HEK293 (cell line): ENCODE results near the gene GOLGA3.
"Not testable (repeated sequence)": the region's sequence is repeated elsewhere in the genome, so short reads cannot be mapped to it uniquely, and the experiment has no call there.

Experiments used
- CTCF ChIA-PET: fragments of 350-600 bp; formaldehyde crosslinking; extraction: SDS; loops from one replicate; lab custom pipeline; 2021; ENCODE audit warnings: antibody characterized with exemption; lab: Yijun Ruan, JAX
- POLR2A ChIA-PET: fragments of 300-600 bp; formaldehyde crosslinking; extraction: SDS; loops from one replicate; lab custom pipeline; 2020; ENCODE audit warnings: antibody characterized with exemption, inconsistent platforms; lab: Yijun Ruan, JAX
- H3K27ac ChIP-seq: fragments of 200-500 bp; sonication (Bioruptor generic); 2 replicates; pipeline ENCODE4 v1.5.1; 2014; ENCODE audit warnings: low read depth, low read length, control low read depth, inconsistent platforms; ENCODE audit errors: extremely low read depth
- H3K36me3 ChIP-seq, 2 experiments: fragments of 200-500 bp in 1 of 2; sonication (Bioruptor generic) in 1 of 2; 1 replicate in 1 of 2; 2 replicates in 1 of 2; pipeline ENCODE4 v1.5.1; 2014 to 2017; ENCODE audit warnings: inconsistent platforms in 2 of 2, low read length in 2 of 2; ENCODE audit not compliant: control insufficient read depth in 2 of 2, insufficient read depth in 1 of 2
- H3K4me1 ChIP-seq: fragments of 200-500 bp; sonication (Bioruptor generic); 2 replicates; pipeline ENCODE4 v1.5.1; 2014; ENCODE audit warnings: mild to moderate bottlenecking, low read length, inconsistent platforms; ENCODE audit not compliant: control insufficient read depth, insufficient read depth
- H3K4me3 ChIP-seq: 2 replicates; pipeline ENCODE4 v1.5.1; 2011; ENCODE audit warnings: low read depth, mild to moderate bottlenecking, control low read depth, low read length, moderate library complexity
- H3K9me3 ChIP-seq: fragments of 200-500 bp; sonication (Bioruptor generic); 2 replicates; pipeline ENCODE4 v1.5.1; 2014; ENCODE audit warnings: low read depth, low read length, inconsistent platforms; ENCODE audit not compliant: control insufficient read depth, insufficient read depth
- CTCF ChIP-seq: fragments of 450-650 bp; formaldehyde crosslinking; IDR thresholded peaks from 2 replicates; pipeline ENCODE4 v1.5.1; 2016; ENCODE audit warnings: missing biosample characterization, missing genetic modification characterization
- EGR2 ChIP-seq: fragments of 450-650 bp; formaldehyde crosslinking; IDR thresholded peaks from 2 replicates; pipeline ENCODE4 v1.5.1; 2016; ENCODE audit warnings: low read depth, missing biosample characterization, missing genetic modification characterization
- HOXD13 ChIP-seq: sonication (generic); formaldehyde crosslinking; IDR thresholded peaks from 2 replicates; pipeline ENCODE4 v1.8.0; 2022; ENCODE audit warnings: missing genetic modification reagents, borderline replicate concordance
- KLF1 ChIP-seq: fragments of 450-650 bp; formaldehyde crosslinking; IDR thresholded peaks from 2 replicates; pipeline ENCODE4 v1.5.1; 2016; ENCODE audit warnings: missing biosample characterization, missing genetic modification characterization
- OVOL3 ChIP-seq: fragments of 450-650 bp; formaldehyde crosslinking; IDR thresholded peaks from 2 replicates; pipeline ENCODE4 v1.5.1; 2016; ENCODE audit warnings: missing biosample characterization, missing genetic modification characterization
- ZFHX2 ChIP-seq: fragments of 450-650 bp; formaldehyde crosslinking; conservative IDR thresholded peaks from 2 replicates; pipeline ENCODE4 v1.5.1; 2016; ENCODE audit warnings: missing biosample characterization, missing genetic modification characterization
- ZNF10 ChIP-seq: fragments of 450-650 bp; formaldehyde crosslinking; IDR thresholded peaks from 2 replicates; pipeline ENCODE4 v1.5.1; 2017; ENCODE audit warnings: missing biosample characterization, missing genetic modification characterization
- ZNF148 ChIP-seq: fragments of 450-650 bp; formaldehyde crosslinking; IDR thresholded peaks from 2 replicates; pipeline ENCODE4 v1.5.0; 2017; ENCODE audit warnings: missing biosample characterization, missing genetic modification characterization, borderline replicate concordance
- ZNF155 ChIP-seq: fragments of 450-650 bp; formaldehyde crosslinking; IDR thresholded peaks from 2 replicates; pipeline ENCODE4 v1.5.1; 2016; ENCODE audit warnings: missing biosample characterization, missing genetic modification characterization
- ZNF18 ChIP-seq: fragments of 450-650 bp; formaldehyde crosslinking; IDR thresholded peaks from 2 replicates; pipeline ENCODE4 v1.5.1; 2016; ENCODE audit warnings: missing biosample characterization, missing genetic modification characterization
- ZNF311 ChIP-seq: fragments of 450-650 bp; formaldehyde crosslinking; IDR thresholded peaks from 2 replicates; pipeline ENCODE4 v1.5.1; 2017; ENCODE audit warnings: missing biosample characterization, missing genetic modification characterization, borderline replicate concordance
- ZNF404 ChIP-seq: fragments of 450-650 bp; formaldehyde crosslinking; IDR thresholded peaks from 2 replicates; pipeline ENCODE4 v1.5.1; 2017; ENCODE audit warnings: missing biosample characterization, missing genetic modification characterization
- ZNF423 ChIP-seq: fragments of 450-650 bp; formaldehyde crosslinking; IDR thresholded peaks from 2 replicates; pipeline ENCODE4 v1.5.1; 2016; ENCODE audit warnings: missing biosample characterization, missing genetic modification characterization
- ZNF433 ChIP-seq: fragments of 450-650 bp; formaldehyde crosslinking; IDR thresholded peaks from 2 replicates; pipeline ENCODE4 v1.5.1; 2016; ENCODE audit warnings: missing biosample characterization, missing genetic modification characterization, low read depth
- ZNF48 ChIP-seq: fragments of 450-650 bp; formaldehyde crosslinking; IDR thresholded peaks from 2 replicates; pipeline ENCODE4 v1.5.1; 2016; ENCODE audit warnings: missing biosample characterization, missing genetic modification characterization
- ZNF707 ChIP-seq: fragments of 450-650 bp; formaldehyde crosslinking; IDR thresholded peaks from 2 replicates; pipeline ENCODE4 v1.5.1; 2016; ENCODE audit warnings: missing biosample characterization, missing genetic modification characterization
- ZSCAN23 ChIP-seq: fragments of 450-650 bp; formaldehyde crosslinking; IDR thresholded peaks from 2 replicates; pipeline ENCODE4 v1.5.1; 2016; ENCODE audit warnings: missing biosample characterization, missing genetic modification characterization
- ZSCAN5A ChIP-seq: fragments of 450-650 bp; formaldehyde crosslinking; IDR thresholded peaks from 2 replicates; pipeline ENCODE4 v1.5.1; 2016; ENCODE audit warnings: missing biosample characterization, missing genetic modification characterization

Gene GOLGA3

GRCh38 chr12:132861558-132861957 lies 32.9 kb upstream of the GOLGA3 start:
- peaks cover 14 to 67% of the 10 kb centered on the region in 2 experiments; a peak in 2 of 3 replicates for H3K36me3 ChIP-seq
- TF ChIP-seq ZNF423 (tag by site-specific recombination) (no peak), ZNF148 (no peak), ZSCAN23 (tag by site-specific recombination) (no peak), ZNF10 (no peak), ZNF311 (no peak), ZNF404 (tag by site-specific recombination) (no peak), ZNF18 (no peak), CTCF (tag by site-specific recombination) (no peak)

GRCh38 chr12:132858718-132859266 lies 30.1 kb upstream of the GOLGA3 start:
- no peaks in the 10 kb centered on the region for H3K9me3 ChIP-seq
- peaks cover 21 to 78% of the 10 kb centered on the region in 2 experiments; a peak in 2 of 3 replicates for H3K36me3 ChIP-seq
- no peak overlapping the region for H3K27ac ChIP-seq
- no peak overlapping the region for H3K4me3 ChIP-seq
- ChIA-PET CTCF (interaction anchor here (0.6 kb wide), 1 partner anchor 14 kb away, joined by 4 read pairs; no protein-coding TSS in a partner anchor), POLR2A (no interaction called here)
- no peaks in the 10 kb centered on the region for H3K4me1 ChIP-seq
- no peak for TF ChIP-seq ZNF707
- peak; percentile 82 for TF ChIP-seq ZFHX2 (tag by site-specific recombination)
- peak; percentile 83 for TF ChIP-seq EGR2 (tag by site-specific recombination)
- TF ChIP-seq KLF1: peak; percentile 43; the same call in 1 of the 2 replicates

More at GRCh38 chr12:132861558-132861957, 32.9 kb upstream of the GOLGA3 start:
- no peak overlapping the region for H3K4me3 ChIP-seq
- POLR2A ChIA-PET: no interaction called here
- no peaks in the 10 kb centered on the region for H3K4me1 ChIP-seq
- no peaks in the 10 kb centered on the region for H3K9me3 ChIP-seq
- CTCF ChIA-PET: no interaction called here
- H3K27ac ChIP-seq: no peak overlapping the region

GRCh38 chr12:132857019-132857418 lies 28.4 kb upstream of the GOLGA3 start:
- H3K27ac ChIP-seq, H3K9me3 ChIP-seq, CTCF ChIA-PET, H3K4me3 ChIP-seq, POLR2A ChIA-PET, H3K4me1 ChIP-seq: not testable (repeated sequence)
- peaks cover 18 to 90% of the 10 kb centered on the region in 2 experiments; a peak in 2 of 3 replicates for H3K36me3 ChIP-seq

- Histone ChIP-seq H3K36me3 (peaks cover 18 to 89% of the 10 kb centered on the region in 2 experiments; a peak in 2 of 3 replicates), H3K27ac (no peak overlapping the region), H3K4me3 (no peak overlapping the region), H3K4me1 (no peaks in the 10 kb centered on the region), H3K9me3 (no peaks in the 10 kb centered on the region)
- ChIA-PET POLR2A (no interaction called here), CTCF (no interaction called here)
- no peak for TF ChIP-seq ZNF48 (tag by site-specific recombination)
- TF ChIP-seq ZSCAN5A: no peak
- no peak for TF ChIP-seq ZNF155 (tag by site-specific recombination)
- no peak for TF ChIP-seq HOXD13 (CRISPR knock-in tag)
- no peak for TF ChIP-seq ZNF311
- TF ChIP-seq ZNF433 (tag by site-specific recombination): no peak
- no peak for TF ChIP-seq OVOL3 (tag by site-specific recombination)
Observed at GRCh38 chr12:132856581-132856980, 27.9 kb upstream of the GOLGA3 start.
